Stimulated activated naive B cell treated with anti-CD40 and anti-IgM and Interleukin-4, amounts not matched to agents 10 μg/mL and 1 μg/mL and 100 μg/mL, for 72 hours (primary cell): ENCODE results near the gene PIK3CD.

Experiments used
- ATAC-seq, 2 donors: fragments of 150-1000 bp; cut with Tn5 transposase; replicated peaks; 2 replicates each; pipeline ENCODE4 v1.10.0; 2021; ENCODE audit warnings: moderate library complexity in 1 of 2
- DNase-seq: peaks from one replicate; pipeline ENCODE4 v3.0.0; 2021
- H3K27ac Mint-ChIP-seq: one replicate; pipeline ENCODE4 v1.8.0; 2022; ENCODE audit warnings: mild to moderate bottlenecking, mixed read lengths
- H3K27me3 Mint-ChIP-seq, 2 donors: one replicate each; pipeline ENCODE4 v1.8.0; 2022; ENCODE audit warnings: mixed read lengths in 2 of 2
- H3K36me3 Mint-ChIP-seq, 2 donors: one replicate each; pipeline ENCODE4 v1.8.0; 2022; ENCODE audit warnings: mixed read lengths in 2 of 2, mild to moderate bottlenecking in 1 of 2
- H3K4me1 Mint-ChIP-seq, 2 donors: one replicate each; pipeline ENCODE4 v1.8.0; 2022; ENCODE audit warnings: mixed read lengths in 2 of 2, mild to moderate bottlenecking in 1 of 2
- H3K4me3 Mint-ChIP-seq, 2 donors: one replicate each; pipeline ENCODE4 v1.8.0; 2022; ENCODE audit warnings: mild to moderate bottlenecking in 2 of 2, mixed read lengths in 2 of 2, moderate library complexity in 1 of 2
- H3K9me3 Mint-ChIP-seq, 2 donors: one replicate each; pipeline ENCODE4 v1.8.0; 2022; ENCODE audit warnings: mixed read lengths in 2 of 2, mild to moderate bottlenecking in 1 of 2

PIK3CD gene

DNA sequence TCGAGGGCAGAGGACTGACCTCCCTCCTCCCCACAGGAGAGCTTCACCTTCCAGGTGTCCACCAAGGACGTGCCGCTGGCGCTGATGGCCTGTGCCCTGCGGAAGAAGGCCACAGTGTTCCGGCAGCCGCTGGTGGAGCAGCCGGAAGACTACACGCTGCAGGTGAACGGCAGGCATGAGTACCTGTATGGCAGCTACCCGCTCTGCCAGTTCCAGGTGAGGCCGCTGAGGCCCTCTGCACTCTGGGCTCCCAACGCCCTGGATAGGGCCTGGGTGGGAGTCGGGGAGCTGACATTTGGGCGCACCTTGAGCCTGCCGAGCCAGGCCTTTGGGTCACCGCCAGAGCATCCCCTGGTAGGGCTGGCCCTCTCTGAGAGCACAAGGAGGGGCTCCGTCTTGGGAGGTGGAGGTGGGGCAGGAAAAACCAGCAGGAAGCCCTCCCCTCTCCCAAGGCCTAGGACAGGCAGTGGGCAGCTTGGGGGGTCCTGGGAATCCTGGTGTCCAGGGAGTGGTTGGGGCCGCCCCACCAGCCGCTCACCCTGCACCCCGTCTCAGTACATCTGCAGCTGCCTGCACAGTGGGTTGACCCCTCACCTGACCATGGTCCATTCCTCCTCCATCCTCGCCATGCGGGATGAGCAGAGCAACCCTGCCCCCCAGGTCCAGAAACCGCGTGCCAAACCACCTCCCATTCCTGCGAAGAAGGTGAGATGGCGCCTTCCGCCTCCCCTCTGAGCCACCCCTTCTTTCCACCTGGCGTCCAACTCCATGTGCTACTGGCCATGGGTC, 65.1 kb downstream of the PIK3CD start:
- Mint-ChIP-seq H3K4me1 (peaks cover 37 to 55% of the 10 kb centered on the region in 2 donors), H3K27me3 (no peaks in the 10 kb centered on the region), H3K36me3 (peaks cover 53 to 72% of the 10 kb centered on the region in 2 donors), H3K9me3 (peaks cover 0 to 1% of the 10 kb centered on the region in 2 donors), H3K27ac (peak overlapping the region; percentile 97), H3K4me3 (peak overlapping the region; percentile 77 to 81)
- DNase-seq = no peak
- ATAC-seq = no peak

DNA sequence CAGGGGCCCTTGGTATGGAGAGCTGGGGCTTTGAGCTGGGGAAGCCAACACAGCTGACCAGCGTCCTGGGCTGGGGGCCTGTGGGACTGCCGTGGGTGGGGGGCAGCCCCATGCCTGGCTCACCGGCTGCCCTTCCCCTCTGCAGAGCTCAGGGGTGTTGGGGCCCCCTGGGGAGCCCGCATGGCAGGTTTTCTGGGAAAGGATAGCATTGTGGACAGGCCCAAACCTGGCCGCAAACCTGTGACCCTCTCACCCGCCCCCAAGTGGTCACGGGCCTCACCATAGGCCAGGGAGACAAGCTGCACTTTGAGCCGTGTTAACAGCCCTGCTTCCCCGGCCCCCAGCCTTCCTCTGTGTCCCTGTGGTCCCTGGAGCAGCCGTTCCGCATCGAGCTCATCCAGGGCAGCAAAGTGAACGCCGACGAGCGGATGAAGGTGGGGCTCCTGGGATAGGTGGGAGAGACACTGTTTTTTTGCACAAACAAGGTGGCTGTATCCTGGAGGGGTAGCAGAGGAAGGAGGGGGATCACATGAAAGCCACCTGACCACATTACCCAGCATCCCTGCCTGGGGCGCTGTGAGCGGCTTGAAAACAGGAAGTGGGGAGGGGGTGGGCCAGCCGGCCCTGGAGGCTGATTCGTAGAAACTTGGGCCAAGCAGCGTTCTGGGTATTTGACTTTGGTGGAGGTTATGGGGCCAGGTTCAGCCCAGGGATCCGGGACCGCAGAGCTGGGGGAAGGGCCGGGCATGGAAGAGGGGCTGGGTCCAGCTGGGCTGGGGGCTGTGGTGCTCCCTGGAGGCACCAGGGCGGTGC, 65.9 kb downstream of the PIK3CD start:
- Mint-ChIP-seq H3K36me3 (peaks cover 59 to 72% of the 10 kb centered on the region in 2 donors), H3K4me1 (peaks cover 37 to 60% of the 10 kb centered on the region in 2 donors), H3K4me3 (peak overlapping the region; percentile 77 to 81)

DNA sequence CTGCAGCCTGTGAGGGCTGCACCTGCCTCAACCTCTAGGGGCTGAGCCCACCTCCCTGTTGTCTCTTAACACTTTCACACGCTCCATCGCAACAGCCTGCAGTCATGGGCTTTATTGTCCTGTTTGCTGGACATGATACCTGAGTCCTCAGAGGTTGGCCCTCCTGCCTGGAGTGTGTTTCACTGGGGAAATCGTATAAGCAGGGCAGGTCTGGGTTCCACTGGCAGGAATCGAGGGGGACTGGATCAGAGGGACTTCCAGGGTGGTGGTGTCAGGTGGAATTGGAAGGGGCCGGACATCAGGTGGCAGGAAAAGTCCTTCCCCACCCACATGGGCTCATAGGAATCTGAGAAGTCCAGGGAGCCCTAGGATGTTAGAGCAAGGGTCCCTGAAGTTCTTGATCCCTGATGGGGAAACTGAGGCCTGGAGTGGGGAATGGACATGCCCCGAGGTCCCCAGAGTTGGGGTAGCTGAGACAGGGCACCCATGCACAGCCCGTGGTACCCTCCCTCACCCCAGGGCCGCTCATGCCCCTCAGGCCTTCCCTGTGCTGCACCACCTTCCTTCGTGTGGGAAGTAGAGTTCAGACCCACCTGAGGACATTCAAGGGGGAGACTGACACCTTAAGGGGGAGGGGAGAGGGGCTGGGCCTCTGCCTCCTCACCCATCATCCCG, 66.6 kb downstream of the PIK3CD start:
- Mint-ChIP-seq H3K4me1 (peaks cover 39 to 62% of the 10 kb centered on the region in 2 donors), H3K27me3 (no peaks in the 10 kb centered on the region), H3K36me3 (peaks cover 60 to 75% of the 10 kb centered on the region in 2 donors), H3K4me3 (peak overlapping the region; percentile 77 to 81), H3K27ac (peak overlapping the region; percentile 97), H3K9me3 (peaks cover 0 to 3% of the 10 kb centered on the region in 2 donors)
- DNase-seq (no peak), ATAC-seq (no peak)

More for the DNA sequence above, 65.9 kb downstream of the PIK3CD start:
- peak; percentile 88 to 90 for ATAC-seq
- Mint-ChIP-seq H3K27me3 (no peaks in the 10 kb centered on the region), H3K9me3 (peaks cover 0 to 3% of the 10 kb centered on the region in 2 donors), H3K27ac (peak overlapping the region; percentile 97)
- peak; percentile 70 for DNase-seq

DNA sequence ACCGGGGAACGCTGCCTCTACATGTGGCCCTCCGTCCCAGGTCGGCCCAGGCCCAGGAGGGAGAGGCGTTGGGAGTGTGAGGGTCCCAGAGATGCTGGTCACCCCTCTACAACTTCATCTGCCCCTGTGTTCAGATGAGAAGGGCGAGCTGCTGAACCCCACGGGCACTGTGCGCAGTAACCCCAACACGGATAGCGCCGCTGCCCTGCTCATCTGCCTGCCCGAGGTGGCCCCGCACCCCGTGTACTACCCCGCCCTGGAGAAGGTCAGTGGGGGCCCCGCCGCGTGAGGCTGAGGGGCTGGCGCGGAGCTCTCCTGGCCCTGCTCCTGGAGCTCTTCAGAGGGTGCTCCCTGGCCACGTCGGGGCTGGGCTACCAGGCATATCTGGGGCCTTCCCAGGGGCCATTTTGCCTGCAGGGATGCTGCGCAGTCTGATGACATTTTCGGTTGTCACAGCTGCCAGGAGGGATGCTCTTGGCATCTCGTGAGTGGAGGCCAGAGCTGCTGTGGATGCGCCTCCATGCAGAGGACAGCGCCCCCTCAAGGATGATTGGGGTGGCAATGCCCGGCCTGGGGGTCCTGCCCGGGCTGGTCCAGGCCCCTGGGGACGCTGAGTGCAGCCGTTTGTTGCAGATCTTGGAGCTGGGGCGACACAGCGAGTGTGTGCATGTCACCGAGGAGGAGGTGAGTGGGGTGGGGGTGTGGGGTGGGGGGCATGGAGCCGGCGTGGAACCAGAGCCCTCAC, 68.6 kb downstream of the PIK3CD start:
- no peaks in the 10 kb centered on the region for H3K27me3 Mint-ChIP-seq
- peak overlapping the region in 1 of 2 donors; percentile 32 for H3K4me3 Mint-ChIP-seq
- peak overlapping the region; percentile 88 for H3K27ac Mint-ChIP-seq
- H3K9me3 Mint-ChIP-seq = peaks cover 0 to 5% of the 10 kb centered on the region in 2 donors
- H3K4me1 Mint-ChIP-seq = peaks cover 46 to 71% of the 10 kb centered on the region in 2 donors
- no peak for ATAC-seq
- peaks cover 73 to 84% of the 10 kb centered on the region in 2 donors for H3K36me3 Mint-ChIP-seq
- DNase-seq = no peak

DNA sequence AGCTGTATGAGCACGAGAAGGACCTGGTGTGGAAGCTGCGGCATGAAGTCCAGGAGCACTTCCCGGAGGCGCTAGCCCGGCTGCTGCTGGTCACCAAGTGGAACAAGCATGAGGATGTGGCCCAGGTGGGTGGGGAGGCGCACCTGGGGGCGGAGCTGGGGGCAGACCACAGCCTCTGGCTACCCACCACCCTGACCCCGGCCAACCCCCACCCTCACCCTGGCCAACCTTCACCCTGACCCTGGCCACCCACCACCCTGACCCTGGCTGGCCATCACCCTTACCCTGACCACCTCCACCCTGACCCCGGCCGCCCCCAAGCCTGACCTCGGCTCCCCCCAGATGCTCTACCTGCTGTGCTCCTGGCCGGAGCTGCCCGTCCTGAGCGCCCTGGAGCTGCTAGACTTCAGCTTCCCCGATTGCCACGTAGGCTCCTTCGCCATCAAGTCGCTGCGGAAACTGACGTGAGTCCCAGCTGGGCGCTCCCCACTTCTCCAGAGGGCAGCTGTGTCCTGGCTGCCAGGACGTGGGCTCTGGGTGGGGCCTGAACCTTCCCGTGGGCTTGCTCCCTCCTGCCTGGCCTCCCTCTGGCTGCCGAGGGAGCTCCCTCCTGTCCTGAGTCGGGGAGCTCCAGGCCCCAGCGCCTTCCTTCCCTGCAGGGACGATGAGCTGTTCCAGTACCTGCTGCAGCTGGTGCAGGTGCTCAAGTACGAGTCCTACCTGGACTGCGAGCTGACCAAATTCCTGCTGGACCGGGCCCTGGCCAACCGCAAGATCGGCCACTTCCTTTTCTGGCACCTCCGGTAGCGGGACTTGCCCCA, 69.5 kb downstream of the PIK3CD start:
- no peak for DNase-seq
- peaks cover 0 to 5% of the 10 kb centered on the region in 2 donors for H3K9me3 Mint-ChIP-seq
- peak overlapping the region in 1 of 2 donors; percentile 6 for H3K4me3 Mint-ChIP-seq
- peaks cover 43 to 64% of the 10 kb centered on the region in 2 donors for H3K4me1 Mint-ChIP-seq
- H3K27me3 Mint-ChIP-seq = no peaks in the 10 kb centered on the region
- H3K27ac Mint-ChIP-seq = peak overlapping the region; percentile 82
- H3K36me3 Mint-ChIP-seq = peaks cover 70 to 81% of the 10 kb centered on the region in 2 donors
- no peak for ATAC-seq

DNA sequence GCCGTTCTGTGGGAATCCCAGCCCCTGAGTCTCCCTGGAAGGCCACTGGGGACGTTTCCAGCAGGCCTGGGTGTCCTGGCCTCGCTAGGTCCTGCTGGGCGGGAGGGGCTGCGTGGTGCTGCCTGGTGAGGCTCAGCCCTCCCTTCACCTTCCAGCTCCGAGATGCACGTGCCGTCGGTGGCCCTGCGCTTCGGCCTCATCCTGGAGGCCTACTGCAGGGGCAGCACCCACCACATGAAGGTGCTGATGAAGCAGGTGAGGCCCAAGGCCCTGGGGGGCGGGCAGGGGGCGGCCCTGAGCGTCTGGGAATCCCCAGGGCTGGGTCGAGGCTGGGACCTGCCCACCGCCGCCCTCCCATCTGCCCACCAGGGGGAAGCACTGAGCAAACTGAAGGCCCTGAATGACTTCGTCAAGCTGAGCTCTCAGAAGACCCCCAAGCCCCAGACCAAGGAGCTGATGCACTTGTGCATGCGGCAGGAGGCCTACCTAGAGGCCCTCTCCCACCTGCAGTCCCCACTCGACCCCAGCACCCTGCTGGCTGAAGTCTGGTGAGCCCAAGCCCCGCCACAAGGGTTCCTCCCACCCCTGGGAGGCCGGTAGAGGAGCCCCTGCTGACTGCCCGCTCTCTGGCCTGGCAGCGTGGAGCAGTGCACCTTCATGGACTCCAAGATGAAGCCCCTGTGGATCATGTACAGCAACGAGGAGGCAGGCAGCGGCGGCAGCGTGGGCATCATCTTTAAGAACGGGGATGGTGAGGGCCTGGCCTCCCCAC, 70.3 kb downstream of the PIK3CD start:
- H3K9me3 Mint-ChIP-seq = peaks cover 0 to 5% of the 10 kb centered on the region in 2 donors
- ATAC-seq (peak; percentile 24 to 28), DNase-seq (peak; percentile 46)
- no peak overlapping the region for H3K4me3 Mint-ChIP-seq
- H3K27me3 Mint-ChIP-seq = no peaks in the 10 kb centered on the region
- peaks cover 68 to 78% of the 10 kb centered on the region in 2 donors for H3K36me3 Mint-ChIP-seq
- peak overlapping the region; percentile 82 for H3K27ac Mint-ChIP-seq
- H3K4me1 Mint-ChIP-seq = peaks cover 38 to 56% of the 10 kb centered on the region in 2 donors

DNA sequence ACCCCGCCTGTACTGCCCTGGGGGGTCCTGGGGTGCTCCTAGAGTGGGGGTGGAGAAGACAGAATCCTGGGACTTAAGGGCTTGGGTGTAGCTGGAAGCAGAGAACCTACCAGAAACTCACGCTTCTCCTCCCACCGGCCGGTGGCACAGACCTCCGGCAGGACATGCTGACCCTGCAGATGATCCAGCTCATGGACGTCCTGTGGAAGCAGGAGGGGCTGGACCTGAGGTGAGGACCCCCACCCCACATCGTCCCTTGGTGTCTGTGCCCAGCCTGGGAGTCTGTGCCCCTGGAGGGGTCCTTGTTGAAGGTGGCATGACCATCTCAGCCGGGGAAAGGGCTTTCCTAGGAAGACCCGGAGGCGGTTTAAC, 70.8 kb downstream of the PIK3CD start:
- Mint-ChIP-seq H3K4me1 (peaks cover 34 to 50% of the 10 kb centered on the region in 2 donors), H3K27me3 (no peaks in the 10 kb centered on the region), H3K27ac (peak overlapping the region; percentile 82), H3K4me3 (no peak overlapping the region), H3K36me3 (peaks cover 68 to 78% of the 10 kb centered on the region in 2 donors), H3K9me3 (peaks cover 0 to 5% of the 10 kb centered on the region in 2 donors)
- DNase-seq = no peak
- ATAC-seq = no peak

DNA sequence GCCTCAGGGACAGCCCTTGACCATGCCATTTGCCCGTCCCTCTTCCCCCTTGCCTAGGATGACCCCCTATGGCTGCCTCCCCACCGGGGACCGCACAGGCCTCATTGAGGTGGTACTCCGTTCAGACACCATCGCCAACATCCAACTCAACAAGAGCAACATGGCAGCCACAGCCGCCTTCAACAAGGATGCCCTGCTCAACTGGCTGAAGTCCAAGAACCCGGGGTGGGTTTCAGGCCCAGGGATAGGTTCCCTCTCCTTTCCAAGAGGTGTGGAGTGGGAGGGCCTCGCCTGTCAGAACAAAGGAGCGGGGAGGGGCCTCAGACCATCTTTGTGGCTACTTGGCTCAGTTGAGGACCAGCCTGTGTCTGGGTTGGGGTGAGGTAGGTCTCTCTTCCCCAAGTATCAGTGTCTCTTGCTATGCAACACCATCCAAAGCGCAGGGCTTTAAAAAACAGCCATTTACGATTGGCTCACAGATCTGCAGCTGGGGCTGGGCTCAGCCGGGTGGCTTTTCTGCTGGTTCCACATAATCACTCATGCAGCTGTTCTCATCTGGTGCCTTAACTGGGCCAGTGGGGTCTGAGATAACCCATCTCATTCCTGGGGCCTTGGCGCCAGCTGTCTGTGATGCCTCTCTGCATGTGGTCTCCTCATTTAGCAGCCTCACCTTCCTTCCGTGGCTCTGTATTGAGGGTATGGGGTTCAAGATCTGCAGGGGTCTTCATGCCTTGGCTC, 71.7 kb downstream of the PIK3CD start:
- peaks cover 66 to 78% of the 10 kb centered on the region in 2 donors for H3K36me3 Mint-ChIP-seq
- peak overlapping the region; percentile 80 for H3K27ac Mint-ChIP-seq

DNA sequence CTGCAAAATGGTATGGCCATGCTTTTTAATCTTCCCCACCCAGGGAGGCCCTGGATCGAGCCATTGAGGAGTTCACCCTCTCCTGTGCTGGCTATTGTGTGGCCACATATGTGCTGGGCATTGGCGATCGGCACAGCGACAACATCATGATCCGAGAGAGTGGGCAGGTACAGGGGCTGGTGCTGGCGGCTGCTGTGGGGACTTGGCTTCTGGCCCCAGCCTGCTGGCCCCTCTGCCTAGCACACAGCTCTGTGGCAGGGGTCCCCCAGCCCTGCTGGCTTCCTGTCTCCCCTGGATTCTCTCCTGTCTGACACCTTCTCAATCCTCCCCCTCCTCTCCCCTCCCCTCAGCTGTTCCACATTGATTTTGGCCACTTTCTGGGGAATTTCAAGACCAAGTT, 72.4 kb downstream of the PIK3CD start:
- Mint-ChIP-seq H3K4me1 (peaks cover 29 to 53% of the 10 kb centered on the region in 2 donors), H3K36me3 (peaks cover 71 to 85% of the 10 kb centered on the region in 2 donors), H3K27ac (peak overlapping the region; percentile 87), H3K4me3 (no peak overlapping the region), H3K9me3 (peaks cover 0 to 3% of the 10 kb centered on the region in 2 donors), H3K27me3 (no peaks in the 10 kb centered on the region)
- no peak for DNase-seq
- ATAC-seq = no peak

More for the DNA sequence above, 71.7 kb downstream of the PIK3CD start:
- H3K9me3 Mint-ChIP-seq = peaks cover 0 to 3% of the 10 kb centered on the region in 2 donors
- no peaks in the 10 kb centered on the region for H3K27me3 Mint-ChIP-seq
- H3K4me3 Mint-ChIP-seq = no peak overlapping the region
- ATAC-seq (no peak), DNase-seq (no peak)
- peaks cover 26 to 46% of the 10 kb centered on the region in 2 donors for H3K4me1 Mint-ChIP-seq

DNA sequence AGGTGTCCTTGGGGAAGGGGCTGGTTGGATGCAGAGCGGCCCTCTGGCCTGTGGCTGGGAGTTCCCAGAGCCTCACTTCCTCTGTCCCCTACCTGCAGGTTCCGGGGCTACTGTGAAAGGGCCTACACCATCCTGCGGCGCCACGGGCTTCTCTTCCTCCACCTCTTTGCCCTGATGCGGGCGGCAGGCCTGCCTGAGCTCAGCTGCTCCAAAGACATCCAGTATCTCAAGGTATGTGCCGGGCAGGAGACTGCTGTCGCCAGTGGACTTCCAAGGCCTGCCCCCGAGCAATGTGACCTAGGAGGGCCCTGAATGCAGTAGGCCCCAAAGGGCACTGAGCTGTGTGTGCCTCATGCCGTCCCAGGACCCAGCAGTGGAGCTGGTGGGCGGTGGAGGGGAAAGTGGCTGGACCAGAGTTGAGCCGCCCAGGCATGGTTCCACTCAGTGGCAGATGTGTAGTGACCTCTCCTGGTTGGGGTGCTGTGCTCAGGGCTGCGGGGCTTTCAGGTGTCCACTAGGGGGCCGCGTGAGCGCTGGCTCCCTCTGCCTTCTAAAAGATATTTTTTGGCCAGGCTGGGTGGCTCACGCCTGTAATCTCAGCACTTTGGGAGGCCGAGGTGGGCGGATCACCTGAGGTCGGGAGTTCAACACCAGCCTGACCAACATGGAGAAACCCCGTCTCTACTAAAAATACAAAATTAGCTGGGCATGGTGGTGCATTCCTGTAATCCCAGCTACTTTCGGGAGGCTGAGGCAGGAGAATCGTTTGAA, 73.4 kb downstream of the PIK3CD start:
- H3K9me3 Mint-ChIP-seq = peaks cover 0 to 3% of the 10 kb centered on the region in 2 donors
- no peak overlapping the region for H3K4me3 Mint-ChIP-seq
- H3K27ac Mint-ChIP-seq = peak overlapping the region; percentile 87
- H3K27me3 Mint-ChIP-seq = no peaks in the 10 kb centered on the region
- peaks cover 73 to 82% of the 10 kb centered on the region in 2 donors for H3K36me3 Mint-ChIP-seq
- H3K4me1 Mint-ChIP-seq = peaks cover 29 to 53% of the 10 kb centered on the region in 2 donors
- DNase-seq = peak; percentile 48
- peak; percentile 79 to 84 for ATAC-seq

DNA sequence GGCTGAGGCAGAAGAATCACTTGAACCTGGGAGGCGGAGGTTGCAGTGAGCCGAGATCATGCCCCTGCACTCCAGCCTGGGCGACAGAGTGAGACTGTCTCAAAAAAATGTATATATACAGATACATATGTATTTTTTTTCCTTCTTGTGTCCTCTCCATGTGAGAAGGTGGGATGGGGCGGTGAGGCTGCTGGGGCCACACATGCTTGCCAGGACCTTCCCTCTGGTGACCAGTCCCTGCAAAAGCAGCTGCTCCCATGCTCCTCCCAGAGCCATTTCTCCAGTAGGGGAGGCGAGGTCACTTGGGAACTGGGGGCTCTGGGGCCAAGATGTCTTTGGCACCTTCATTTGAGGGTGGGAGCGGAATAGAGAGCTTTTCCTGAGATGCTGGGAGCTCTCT, 74.9 kb downstream of the PIK3CD start:
- DNase-seq = no peak
- Mint-ChIP-seq H3K36me3 (peaks cover 73 to 82% of the 10 kb centered on the region in 2 donors), H3K9me3 (peaks cover 0 to 3% of the 10 kb centered on the region in 2 donors), H3K4me1 (peaks cover 28 to 52% of the 10 kb centered on the region in 2 donors), H3K27ac (peak overlapping the region; percentile 90), H3K27me3 (no peaks in the 10 kb centered on the region), H3K4me3 (no peak overlapping the region)
- no peak for ATAC-seq
